Nephron (organoid): ENCODE results near the gene SPATA31C1.
"Not testable (repeated sequence)": the region's sequence is repeated elsewhere in the genome, so short reads cannot be mapped to it uniquely, and the experiment has no call there.

Source experiments
- H3K27ac Mint-ChIP-seq, 3 experiments: 2 replicates each; pipeline ENCODE4 v1.8.0; 2020; ENCODE audit warnings: mixed read lengths in 3 of 3, mild to moderate bottlenecking in 2 of 3, moderate library complexity in 1 of 3
- H3K27me3 Mint-ChIP-seq: 2 replicates; pipeline ENCODE4 v1.8.0; 2021; ENCODE audit warnings: low read depth, mild to moderate bottlenecking, moderate library complexity, mixed read lengths
- H3K36me3 Mint-ChIP-seq: 2 replicates; pipeline ENCODE4 v1.8.0; 2020; ENCODE audit warnings: low read depth, mixed read lengths
- H3K4me1 Mint-ChIP-seq: 2 replicates; pipeline ENCODE4 v1.8.0; 2020; ENCODE audit warnings: mixed read lengths
- H3K4me3 Mint-ChIP-seq, 3 experiments: 2 replicates each; pipeline ENCODE4 v1.8.0; 2020; ENCODE audit warnings: mild to moderate bottlenecking in 3 of 3, mixed read lengths in 3 of 3, moderate library complexity in 2 of 3
- H3K9me3 Mint-ChIP-seq: 2 replicates; pipeline ENCODE4 v1.8.0; 2020; ENCODE audit warnings: mixed read lengths
- CTCF ChIP-seq, 3 experiments: fragments of 200-600 bp; sonication (generic); IDR thresholded peaks; one replicate each; pipeline ENCODE4 v1.5.0; 2021; ENCODE audit warnings: antibody characterized with exemption in 3 of 3; ENCODE audit not compliant: unreplicated experiment in 3 of 3

SPATA31C1 gene

GRCh38 chr9:87909310-87910041, 8.3 kb upstream of the SPATA31C1 start:
- TF ChIP-seq CTCF (IDR thresholded peaks at IDR 0.05; ENCODE audit: unreplicated experiment in 3 of 3): no peak
- Mint-ChIP-seq H3K36me3 (no peaks in the 10 kb centered on the region), H3K9me3 (no peaks in the 10 kb centered on the region), H3K27ac (no peak overlapping the region), H3K27me3 (no peaks in the 10 kb centered on the region), H3K4me3 (no peak overlapping the region), H3K4me1 (no peaks in the 10 kb centered on the region)

GRCh38 chr9:87910821-87911220, 6.9 kb upstream of the SPATA31C1 start:
- Mint-ChIP-seq H3K27ac (no peak overlapping the region), H3K4me1 (no peaks in the 10 kb centered on the region), H3K36me3 (no peaks in the 10 kb centered on the region), H3K9me3 (no peaks in the 10 kb centered on the region), H3K4me3 (no peak overlapping the region), H3K27me3 (no peaks in the 10 kb centered on the region)
- TF ChIP-seq CTCF (IDR thresholded peaks at IDR 0.05; ENCODE audit: unreplicated experiment in 3 of 3): no peak

- H3K27me3 Mint-ChIP-seq, H3K36me3 Mint-ChIP-seq, H3K9me3 Mint-ChIP-seq, H3K4me1 Mint-ChIP-seq, H3K4me3 Mint-ChIP-seq, H3K27ac Mint-ChIP-seq: not testable (repeated sequence)
Measured at GRCh38 chr9:87919013-87919412, 1.3 kb downstream of the SPATA31C1 start.

GRCh38 chr9:87921561-87921960, 3.8 kb downstream of the SPATA31C1 start:
- H3K36me3 Mint-ChIP-seq: not testable (repeated sequence)

GRCh38 chr9:87923012-87923411, 5.2 kb downstream of the SPATA31C1 start:
- not testable (repeated sequence) for H3K4me3 Mint-ChIP-seq, H3K4me1 Mint-ChIP-seq, H3K27me3 Mint-ChIP-seq, H3K27ac Mint-ChIP-seq, H3K9me3 Mint-ChIP-seq, H3K36me3 Mint-ChIP-seq

More at GRCh38 chr9:87921561-87921960, 3.8 kb downstream of the SPATA31C1 start:
- H3K4me1 Mint-ChIP-seq, H3K27ac Mint-ChIP-seq, H3K27me3 Mint-ChIP-seq, H3K9me3 Mint-ChIP-seq, H3K4me3 Mint-ChIP-seq: not testable (repeated sequence)

- not testable (repeated sequence) for H3K9me3 Mint-ChIP-seq, H3K27me3 Mint-ChIP-seq, H3K36me3 Mint-ChIP-seq, H3K4me1 Mint-ChIP-seq, H3K27ac Mint-ChIP-seq, H3K4me3 Mint-ChIP-seq
Measured at GRCh38 chr9:87924851-87925250, 7.1 kb downstream of the SPATA31C1 start.

- not testable (repeated sequence) for H3K4me1 Mint-ChIP-seq, H3K4me3 Mint-ChIP-seq, H3K27me3 Mint-ChIP-seq, H3K27ac Mint-ChIP-seq, H3K36me3 Mint-ChIP-seq, H3K9me3 Mint-ChIP-seq
Measured at GRCh38 chr9:87929152-87929551, 11.4 kb downstream of the SPATA31C1 start.

- not testable (repeated sequence) for H3K9me3 Mint-ChIP-seq, H3K27me3 Mint-ChIP-seq, H3K4me1 Mint-ChIP-seq, H3K36me3 Mint-ChIP-seq, H3K4me3 Mint-ChIP-seq, H3K27ac Mint-ChIP-seq
Measured at GRCh38 chr9:87934444-87934843, 16.7 kb downstream of the SPATA31C1 start.

GRCh38 chr9:87937352-87937751, 19.6 kb downstream of the SPATA31C1 start:
- H3K9me3 Mint-ChIP-seq, H3K27ac Mint-ChIP-seq, H3K27me3 Mint-ChIP-seq, H3K36me3 Mint-ChIP-seq, H3K4me3 Mint-ChIP-seq, H3K4me1 Mint-ChIP-seq: not testable (repeated sequence)

- H3K36me3 Mint-ChIP-seq, H3K27ac Mint-ChIP-seq, H3K27me3 Mint-ChIP-seq, H3K9me3 Mint-ChIP-seq, H3K4me1 Mint-ChIP-seq, H3K4me3 Mint-ChIP-seq: not testable (repeated sequence)
Measured at GRCh38 chr9:87937918-87938317, 20.2 kb downstream of the SPATA31C1 start.

GRCh38 chr9:87938336-87938735, 20.6 kb downstream of the SPATA31C1 start:
- not testable (repeated sequence) for H3K4me3 Mint-ChIP-seq, H3K27me3 Mint-ChIP-seq, H3K27ac Mint-ChIP-seq, H3K9me3 Mint-ChIP-seq, H3K4me1 Mint-ChIP-seq, H3K36me3 Mint-ChIP-seq

GRCh38 chr9:87939096-87939495, 21.3 kb downstream of the SPATA31C1 start:
- not testable (repeated sequence) for H3K4me1 Mint-ChIP-seq, H3K9me3 Mint-ChIP-seq, H3K27ac Mint-ChIP-seq, H3K27me3 Mint-ChIP-seq, H3K36me3 Mint-ChIP-seq, H3K4me3 Mint-ChIP-seq
